C4-2B (cell line): ENCODE data around the gene DPM3.
"Not testable (repeated sequence)": the region's sequence is repeated elsewhere in the genome, so short reads cannot be mapped to it uniquely, and the experiment has no call there.

Source experiments
- H3K27ac ChIP-seq: fragments of 450-650 bp; 2 replicates; pipeline ENCODE4 v1.5.1; 2017
- CTCF ChIP-seq: fragments of 450-650 bp; conservative IDR thresholded peaks from 2 replicates; pipeline ENCODE4 v1.5.1; 2017; ENCODE audit warnings: mild to moderate bottlenecking
- ZFX ChIP-seq: fragments of 450-650 bp; IDR thresholded peaks from 2 replicates; pipeline ENCODE4 v1.6.1; 2017

Gene DPM3

GRCh38 chr1:155169541-155169940 is 29.2 kb upstream of the DPM3 start:
- no peak overlapping the region for H3K27ac ChIP-seq
- TF ChIP-seq ZFX (no peak), CTCF (no peak)

GRCh38 chr1:155168456-155169210 is 28.3 kb upstream of the DPM3 start:
- TF ChIP-seq ZFX (no peak), CTCF (no peak)
- H3K27ac ChIP-seq, result no peak overlapping the region

GRCh38 chr1:155168105-155168445 is 27.7 kb upstream of the DPM3 start:
- H3K27ac ChIP-seq, result not testable (repeated sequence)
- peak; percentile 44 for TF ChIP-seq CTCF

GRCh38 chr1:155167166-155168104 is 27.1 kb upstream of the DPM3 start:
- no peak overlapping the region for H3K27ac ChIP-seq

GRCh38 chr1:155166471-155167165 is 26.3 kb upstream of the DPM3 start:
- no peak overlapping the region for H3K27ac ChIP-seq
- TF ChIP-seq ZFX, result no peak
- no peak for TF ChIP-seq CTCF

More at GRCh38 chr1:155167166-155168104, 27.1 kb upstream of the DPM3 start:
- TF ChIP-seq ZFX (no peak), CTCF (peak; percentile 95)

- H3K27ac ChIP-seq, result no peak overlapping the region
Observed at GRCh38 chr1:155166051-155166470, 25.7 kb upstream of the DPM3 start.

GRCh38 chr1:155164625-155165024 is 24.3 kb upstream of the DPM3 start:
- H3K27ac ChIP-seq, result not testable (repeated sequence)

More at GRCh38 chr1:155166051-155166470, 25.7 kb upstream of the DPM3 start:
- no peak for TF ChIP-seq CTCF
- no peak for TF ChIP-seq ZFX

- not testable (repeated sequence) for H3K27ac ChIP-seq
Observed at GRCh38 chr1:155163785-155164184, 23.5 kb upstream of the DPM3 start.

- H3K27ac ChIP-seq, result not testable (repeated sequence)
Observed at GRCh38 chr1:155162631-155163030, 22.3 kb upstream of the DPM3 start.
